ENCODE results near the gene SNRNP200. TPM values are rescaled to one million over a fixed set of nuclear protein-coding genes. Genes with fewer than 3 reads are reported as not detected.

Gene SNRNP200
- total RNA-seq, 4 donors from 2014 or later = 73.7 to 106 (median 90.8) TPM

- 91% methylated on average over 1 of the region's 1 CpG for WGBS
- TF ChIP-seq EP300 (IDR thresholded peaks at IDR 0.05) = no peak
- TF ChIP-seq, protein P1, sequence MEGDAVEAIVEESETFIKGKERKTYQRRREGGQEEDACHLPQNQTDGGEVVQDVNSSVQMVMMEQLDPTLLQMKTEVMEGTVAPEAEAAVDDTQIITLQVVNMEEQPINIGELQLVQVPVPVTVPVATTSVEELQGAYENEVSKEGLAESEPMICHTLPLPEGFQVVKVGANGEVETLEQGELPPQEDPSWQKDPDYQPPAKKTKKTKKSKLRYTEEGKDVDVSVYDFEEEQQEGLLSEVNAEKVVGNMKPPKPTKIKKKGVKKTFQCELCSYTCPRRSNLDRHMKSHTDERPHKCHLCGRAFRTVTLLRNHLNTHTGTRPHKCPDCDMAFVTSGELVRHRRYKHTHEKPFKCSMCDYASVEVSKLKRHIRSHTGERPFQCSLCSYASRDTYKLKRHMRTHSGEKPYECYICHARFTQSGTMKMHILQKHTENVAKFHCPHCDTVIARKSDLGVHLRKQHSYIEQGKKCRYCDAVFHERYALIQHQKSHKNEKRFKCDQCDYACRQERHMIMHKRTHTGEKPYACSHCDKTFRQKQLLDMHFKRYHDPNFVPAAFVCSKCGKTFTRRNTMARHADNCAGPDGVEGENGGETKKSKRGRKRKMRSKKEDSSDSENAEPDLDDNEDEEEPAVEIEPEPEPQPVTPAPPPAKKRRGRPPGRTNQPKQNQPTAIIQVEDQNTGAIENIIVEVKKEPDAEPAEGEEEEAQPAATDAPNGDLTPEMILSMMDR (IDR thresholded peaks at IDR 0.05) = no peak
- no peak for TF ChIP-seq POLR2A (IDR thresholded peaks at IDR 0.05; ENCODE audit: low read depth)
- no peak for TF ChIP-seq POLR2AphosphoS5 (IDR thresholded peaks at IDR 0.05)
- DNase-seq (ENCODE audit: extremely low spot score) = no peak
- Histone ChIP-seq H3K27me3 (no peaks in the 10 kb centered on the region), H3K9me3 (no peaks in the 10 kb centered on the region), H3K27ac (replicated peaks in 1 of 4) (no peak overlapping the region), H3K4me1 (no peaks in the 10 kb centered on the region), H3K4me3 (no peak overlapping the region), H3K36me3 (no peaks in the 10 kb centered on the region)
- intact Hi-C loops (cut with DNase I) = no loop called here
Observed at GRCh38 chr2:96347395-96347794, 42.0 kb upstream of the SNRNP200 start.

DNA sequence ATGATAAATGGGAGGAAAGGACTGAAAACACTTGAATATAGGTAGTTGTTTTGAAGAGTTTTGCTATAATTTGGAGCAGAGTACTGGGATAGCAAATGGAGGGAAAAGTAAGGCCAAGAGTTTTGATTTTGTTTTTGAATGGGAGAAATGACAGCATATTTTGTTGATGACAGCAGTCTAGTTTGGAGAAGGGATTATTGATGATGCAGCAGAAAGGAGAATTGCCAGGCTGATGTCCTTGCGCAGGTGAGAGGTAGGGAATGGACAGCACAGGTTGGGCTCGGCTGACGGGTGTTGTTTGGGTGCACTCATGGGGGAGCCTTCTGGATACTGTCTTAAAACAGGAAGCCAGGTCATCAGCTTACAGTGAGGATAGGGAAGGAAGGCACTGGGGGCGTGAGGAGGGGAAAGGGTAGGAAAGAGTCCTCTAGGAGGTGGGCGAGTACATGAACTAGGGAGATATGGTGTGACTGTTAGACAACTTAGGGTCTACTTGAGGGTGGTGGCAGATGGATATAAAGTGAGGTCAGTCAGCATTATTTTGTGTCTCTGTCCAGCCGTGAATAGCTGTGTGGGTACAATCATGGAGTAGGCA, 40.6 kb upstream of the SNRNP200 start:
- WGBS = 96% methylated on average over 6 of the region's 6 CpGs
- H3K4me3 ChIP-seq = no peak overlapping the region
- no peaks in the 10 kb centered on the region for H3K36me3 ChIP-seq
- no peaks in the 10 kb centered on the region for H3K9me3 ChIP-seq
- H3K4me1 ChIP-seq = no peaks in the 10 kb centered on the region
- H3K27me3 ChIP-seq = no peaks in the 10 kb centered on the region
- no peak overlapping the region for H3K27ac ChIP-seq (replicated peaks in 1 of 4)
- TF ChIP-seq EP300 (IDR thresholded peaks at IDR 0.05) (no peak), POLR2AphosphoS5 (IDR thresholded peaks at IDR 0.05) (no peak), POLR2A (IDR thresholded peaks at IDR 0.05; ENCODE audit: low read depth) (no peak)
- TF ChIP-seq, protein P1 (IDR thresholded peaks at IDR 0.05) = no peak
- intact Hi-C loops (cut with DNase I) = no loop called here
- DNase-seq (ENCODE audit: extremely low spot score) = no peak

DNA sequence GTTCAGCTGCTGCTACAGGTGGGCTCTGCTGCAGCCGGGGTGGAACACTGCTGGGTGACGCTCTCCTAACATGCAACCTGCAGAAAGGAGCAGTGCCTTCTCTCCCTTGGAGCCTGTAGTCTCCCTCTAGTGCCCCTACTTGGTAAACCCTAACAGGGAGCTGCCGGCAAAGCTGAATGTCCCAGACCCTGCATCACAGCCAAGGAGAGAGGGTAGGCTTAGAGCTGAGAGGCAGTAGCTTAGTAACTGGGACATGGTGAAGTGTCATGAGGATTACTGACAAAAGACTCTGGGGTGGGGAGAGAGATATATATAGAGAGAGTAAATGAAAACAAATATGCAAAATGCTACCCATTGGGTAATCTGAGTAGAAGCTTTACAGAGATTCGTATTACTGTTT, 40.1 kb upstream of the SNRNP200 start:
- DNase-seq (ENCODE audit: extremely low spot score) = no peak
- H3K27ac ChIP-seq (replicated peaks in 1 of 4) = no peak overlapping the region
- TF ChIP-seq POLR2AphosphoS5 (IDR thresholded peaks at IDR 0.05) (no peak), POLR2A (IDR thresholded peaks at IDR 0.05; ENCODE audit: low read depth) (no peak), EP300 (IDR thresholded peaks at IDR 0.05) (no peak)
- TF ChIP-seq, protein P1 (IDR thresholded peaks at IDR 0.05) = no peak
- intact Hi-C loops (cut with DNase I) = no loop called here
- 83% methylated on average over 4 of the region's 4 CpGs for WGBS
- H3K4me1 ChIP-seq = no peaks in the 10 kb centered on the region
- no peak overlapping the region for H3K4me3 ChIP-seq
- H3K36me3 ChIP-seq = no peaks in the 10 kb centered on the region
- H3K9me3 ChIP-seq = no peaks in the 10 kb centered on the region
- H3K27me3 ChIP-seq = no peaks in the 10 kb centered on the region

- Histone ChIP-seq H3K36me3 (no peaks in the 10 kb centered on the region), H3K27ac (replicated peaks in 1 of 4) (no peak overlapping the region), H3K4me3 (no peak overlapping the region), H3K27me3 (no peaks in the 10 kb centered on the region), H3K9me3 (no peaks in the 10 kb centered on the region), H3K4me1 (no peaks in the 10 kb centered on the region)
- DNase-seq (ENCODE audit: extremely low spot score) = no peak
- no peak for TF ChIP-seq POLR2A (IDR thresholded peaks at IDR 0.05; ENCODE audit: low read depth)
- no peak for TF ChIP-seq POLR2AphosphoS5 (IDR thresholded peaks at IDR 0.05)
- TF ChIP-seq EP300 (IDR thresholded peaks at IDR 0.05) = no peak
- TF ChIP-seq, protein P1 (IDR thresholded peaks at IDR 0.05) = no peak
- WGBS = 79% methylated on average over 5 of the region's 5 CpGs
- intact Hi-C loops (cut with DNase I) = no loop called here
Observed at GRCh38 chr2:96344011-96344410, 38.7 kb upstream of the SNRNP200 start.

- no peaks in the 10 kb centered on the region for H3K27me3 ChIP-seq
- H3K9me3 ChIP-seq = no peaks in the 10 kb centered on the region
- no peak for DNase-seq (ENCODE audit: extremely low spot score)
- no peak overlapping the region for H3K27ac ChIP-seq (replicated peaks in 1 of 4)
- H3K4me3 ChIP-seq = no peak overlapping the region
- intact Hi-C loops (cut with DNase I) = no loop called here
- H3K4me1 ChIP-seq = no peaks in the 10 kb centered on the region
- 90% methylated on average over 3 of the region's 6 CpGs for WGBS
- TF ChIP-seq EP300 (IDR thresholded peaks at IDR 0.05) (no peak), POLR2AphosphoS5 (IDR thresholded peaks at IDR 0.05) (no peak), POLR2A (IDR thresholded peaks at IDR 0.05; ENCODE audit: low read depth) (no peak)
- TF ChIP-seq, protein P1 (IDR thresholded peaks at IDR 0.05) = no peak
- no peaks in the 10 kb centered on the region for H3K36me3 ChIP-seq
Observed at GRCh38 chr2:96342085-96342484, 36.7 kb upstream of the SNRNP200 start.
